ENCODE data around the gene ERCC6L2.

The ERCC6L2 gene

DNA sequence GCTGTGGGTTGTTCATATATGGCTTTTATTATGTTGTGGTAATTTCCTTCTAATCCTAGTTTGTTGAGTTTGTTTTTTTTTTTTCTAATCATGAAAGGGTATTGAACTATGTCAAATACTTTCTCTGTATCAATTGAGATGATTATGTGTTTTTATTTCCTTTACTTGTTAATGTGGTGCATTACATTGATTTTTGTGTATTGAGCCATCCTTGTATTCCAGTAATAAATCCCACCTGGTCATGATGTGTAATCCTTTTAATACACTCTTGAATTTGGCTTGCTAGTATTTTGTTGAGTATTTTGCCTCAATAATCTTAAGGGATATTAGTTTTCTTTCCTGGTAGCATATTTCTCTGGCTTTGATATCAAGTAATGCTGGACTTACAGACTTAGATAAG, 13.1 kb upstream of the ERCC6L2 start:
- no peak for DNase-seq (ENCODE audit: low spot score)

DNA sequence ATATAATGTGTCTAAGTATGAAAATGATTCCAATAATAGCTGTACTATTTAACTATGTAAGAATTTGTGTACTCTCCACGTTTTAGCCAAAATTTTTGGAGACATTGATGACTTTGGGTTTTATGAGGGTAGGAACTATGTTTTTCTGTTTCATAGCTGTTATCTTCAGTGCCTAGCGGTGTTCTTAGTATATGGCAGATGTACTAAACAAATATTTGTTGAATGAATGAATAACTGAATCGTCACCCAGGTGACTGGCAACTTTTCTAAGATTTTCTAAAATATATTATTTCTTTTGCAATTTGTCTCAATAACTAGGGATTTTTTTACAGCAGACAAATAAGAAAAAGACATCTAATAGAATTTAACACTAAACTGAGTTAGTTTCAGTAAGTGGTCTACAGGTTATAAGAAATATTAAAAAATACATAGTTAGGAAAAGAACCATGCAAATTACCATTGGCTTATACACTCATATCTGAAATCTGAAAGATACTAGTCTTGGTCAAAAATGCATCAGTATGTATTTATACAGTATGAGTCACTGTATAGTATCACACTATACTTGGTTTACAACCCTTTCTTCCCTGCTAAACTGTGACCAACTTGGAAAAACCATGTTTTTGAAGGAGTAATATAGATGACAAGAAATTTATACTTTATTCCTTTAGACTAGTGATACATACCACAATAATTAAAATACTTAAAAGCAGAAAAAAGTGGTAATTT, 10.5 kb upstream of the ERCC6L2 start:
- no peak for DNase-seq (ENCODE audit: low spot score)

GRCh38 chr9:95870352-95870751, 5.1 kb upstream of the ERCC6L2 start:
- DNase-seq (ENCODE audit: low spot score), result no peak

- no peak for DNase-seq (ENCODE audit: low spot score)
Measured at GRCh38 chr9:95870906-95871305, 4.6 kb upstream of the ERCC6L2 start.

- DNase-seq (ENCODE audit: low spot score), result peak; percentile 36
Measured at GRCh38 chr9:95874303-95874988, 1.0 kb upstream of the ERCC6L2 start.

GRCh38 chr9:95874989-95875304, 544 bp upstream of the ERCC6L2 start:
- DNase-seq (ENCODE audit: low spot score), result peak; percentile 44

GRCh38 chr9:95876138-95876444, 600 bp downstream of the ERCC6L2 start:
- no peak for DNase-seq (ENCODE audit: low spot score)

DNA sequence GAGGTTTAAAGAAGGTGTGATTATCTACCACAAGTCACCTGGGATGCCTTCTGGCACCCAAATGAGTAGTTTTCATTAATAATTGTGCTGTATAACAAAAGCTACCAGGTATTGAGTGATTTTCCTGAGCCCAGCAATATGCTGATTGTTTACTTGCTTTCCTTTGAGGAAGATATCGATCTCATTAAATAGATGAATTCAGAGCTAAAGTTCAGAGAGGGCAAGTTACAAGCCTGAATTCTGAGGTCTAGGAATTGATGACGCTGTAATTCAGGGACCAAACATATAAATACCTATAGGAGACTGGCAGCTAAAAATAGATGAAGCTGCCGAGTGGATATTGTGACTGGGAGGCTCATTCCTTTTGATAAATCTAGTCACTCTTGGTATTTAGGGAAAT, 1.1 kb downstream of the ERCC6L2 start:
- DNase-seq (ENCODE audit: low spot score), result no peak

GRCh38 chr9:95877984-95878383, 2.5 kb downstream of the ERCC6L2 start:
- DNase-seq (ENCODE audit: low spot score), result no peak

- no peak for DNase-seq (ENCODE audit: low spot score)
Measured at GRCh38 chr9:95879591-95879990, 4.1 kb downstream of the ERCC6L2 start.

GRCh38 chr9:95880021-95880690, 4.7 kb downstream of the ERCC6L2 start:
- peak; percentile 16 for DNase-seq (ENCODE audit: low spot score)

GRCh38 chr9:95887926-95888497, 12.5 kb downstream of the ERCC6L2 start:
- no peak for DNase-seq (ENCODE audit: low spot score)

DNA sequence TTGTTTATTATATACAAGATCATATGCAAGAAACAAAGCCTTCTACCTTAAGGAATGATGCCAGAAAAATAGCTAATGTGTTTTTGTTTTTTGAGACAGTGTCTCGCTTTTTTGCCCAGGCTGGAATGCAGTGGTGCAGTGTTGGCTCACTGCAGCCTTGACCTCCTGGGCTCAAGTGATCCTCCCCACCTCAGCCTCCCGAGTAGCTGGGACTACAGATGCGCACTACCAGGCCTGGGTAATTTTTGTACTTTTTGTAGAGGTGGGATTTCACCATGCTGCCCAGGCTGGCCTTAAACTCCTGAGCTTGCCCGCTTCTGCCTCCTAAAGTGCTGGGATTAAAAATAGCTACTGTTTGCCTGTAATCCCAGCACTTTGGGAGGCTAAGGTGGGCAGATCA, 15.1 kb downstream of the ERCC6L2 start:
- DNase-seq (ENCODE audit: low spot score), result no peak

DNA sequence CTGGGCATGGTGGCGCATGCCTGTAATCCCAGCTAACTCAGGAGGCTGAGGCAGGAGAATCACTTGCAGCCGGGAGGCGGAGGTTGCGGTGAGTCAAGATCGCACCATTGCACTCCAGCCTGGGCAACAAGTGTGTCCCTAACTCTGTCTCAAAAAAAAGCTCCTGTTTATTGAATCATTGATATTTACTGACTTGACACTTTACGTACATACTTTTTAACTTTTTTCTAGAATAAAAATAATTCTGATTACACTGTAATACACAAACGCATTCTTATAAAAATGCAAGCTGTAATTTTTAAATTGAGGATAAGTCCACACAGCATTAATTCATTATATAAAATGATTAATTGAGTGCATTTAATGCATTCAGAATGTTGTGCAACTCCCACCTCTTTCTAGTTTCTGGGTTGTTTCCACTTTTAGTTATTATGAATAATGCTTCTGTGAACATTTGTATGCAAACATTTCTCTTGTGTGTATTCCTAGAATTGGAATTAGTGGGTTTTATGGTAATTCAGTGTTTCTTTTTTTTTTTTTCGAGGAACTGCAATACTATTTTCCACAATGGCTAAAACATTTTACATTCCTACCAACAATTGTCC, 15.7 kb downstream of the ERCC6L2 start:
- no peak for DNase-seq (ENCODE audit: low spot score)

- no peak for DNase-seq (ENCODE audit: low spot score)
Measured at GRCh38 chr9:95892690-95893089, 17.2 kb downstream of the ERCC6L2 start.

- no peak for DNase-seq (ENCODE audit: low spot score)
Measured at GRCh38 chr9:95896580-95896979, 21.1 kb downstream of the ERCC6L2 start.

DNA sequence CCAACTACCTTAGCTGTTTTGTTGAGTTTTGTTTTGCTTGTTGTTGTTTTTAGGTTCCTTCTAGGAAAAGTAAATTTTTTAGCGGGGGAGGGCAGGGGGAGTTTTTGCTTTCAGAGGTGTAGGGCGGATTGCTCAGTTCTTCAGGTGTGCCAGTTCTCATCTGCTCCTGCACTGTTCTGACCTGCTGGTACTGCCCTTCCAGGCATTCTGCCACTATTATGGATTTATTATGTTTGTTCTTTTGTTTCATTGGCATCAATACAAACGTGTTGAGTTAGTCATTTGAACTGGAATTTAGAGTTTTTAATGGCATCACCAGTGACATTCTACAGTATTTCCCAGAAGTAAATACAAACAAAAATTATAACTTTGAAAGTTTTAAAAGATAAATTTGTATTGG, 26.0 kb downstream of the ERCC6L2 start:
- DNase-seq (ENCODE audit: low spot score), result no peak

GRCh38 chr9:95903398-95903797, 27.9 kb downstream of the ERCC6L2 start:
- DNase-seq (ENCODE audit: low spot score), result no peak

GRCh38 chr9:95907794-95908193, 32.3 kb downstream of the ERCC6L2 start:
- DNase-seq (ENCODE audit: low spot score), result no peak

GRCh38 chr9:95910023-95910707, 34.7 kb downstream of the ERCC6L2 start:
- DNase-seq (ENCODE audit: low spot score), result no peak

GRCh38 chr9:95910770-95911340, 35.4 kb downstream of the ERCC6L2 start:
- DNase-seq (ENCODE audit: low spot score), result no peak

DNA sequence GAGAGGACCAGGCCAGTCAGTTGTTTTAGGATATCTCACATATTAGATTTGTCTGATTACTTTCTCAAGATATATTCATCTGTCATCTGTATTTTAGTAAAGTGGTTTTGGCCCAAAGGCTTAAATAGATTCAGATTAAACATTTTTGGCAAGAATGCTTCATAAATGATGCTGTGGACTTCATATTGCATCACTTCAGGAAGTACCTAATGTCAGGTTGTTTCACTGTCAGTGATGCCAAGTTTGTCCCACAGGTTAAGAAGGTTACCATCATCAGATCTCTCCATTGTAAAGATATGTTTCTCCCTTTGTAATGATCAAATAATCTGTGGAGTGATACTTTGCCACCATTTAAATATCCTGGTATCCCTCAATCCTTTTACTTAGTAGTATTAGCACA, 37.3 kb downstream of the ERCC6L2 start:
- no peak for DNase-seq (ENCODE audit: low spot score)

All from kidney tubule cell (primary cell).